Transverse colon (tissue), 4 donors: ENCODE results near the gene CCS.

Experiments
- CTCF ChIP-seq, 5 experiments: fragments of 200-600 bp in 3 of 5; fragments of 450-650 bp in 2 of 5; sonication (generic) in 3 of 5; IDR thresholded peaks; 1 replicate in 2 of 5; 2 replicates in 3 of 5; pipeline ENCODE4 v1.5.1; 2016 to 2017; ENCODE audit warnings: antibody characterized with exemption in 5 of 5, inconsistent platforms in 3 of 5, mild to moderate bottlenecking in 2 of 5, moderate library complexity in 1 of 5
- EP300 ChIP-seq: sonication (generic); formaldehyde crosslinking; IDR thresholded peaks from one replicate; pipeline ENCODE4 v1.6.1; 2017; ENCODE audit warnings: antibody characterized with exemption, low read depth
- POLR2A ChIP-seq: fragments of 450-650 bp; IDR thresholded peaks from one replicate; pipeline ENCODE4 v1.6.1; 2016; ENCODE audit warnings: antibody characterized with exemption, mild to moderate bottlenecking, moderate library complexity
- POLR2AphosphoS5 ChIP-seq, 3 donors: sonication (generic); formaldehyde crosslinking; IDR thresholded peaks; one replicate each; pipeline ENCODE4 v1.6.1; 2016; ENCODE audit warnings: antibody characterized with exemption in 3 of 3

GRCh38 chr11:66556086-66556485, 36.9 kb upstream of the CCS start:
- TF ChIP-seq CTCF (IDR thresholded peaks at IDR 0.05) (no peak), POLR2A (no peak), POLR2AphosphoS5 (IDR thresholded peaks at IDR 0.05) (no peak), EP300 (no peak)
